ENCODE measurements around the gene NRXN3.

The NRXN3 gene

GRCh38 chr14:78598046-78598920, 428.1 kb downstream of the NRXN3 start:
- in situ Hi-C loops (cut with HindIII; ENCODE audit: low sequenced_read_pairs): no loop called here
- TF ChIP-seq, protein P1, sequence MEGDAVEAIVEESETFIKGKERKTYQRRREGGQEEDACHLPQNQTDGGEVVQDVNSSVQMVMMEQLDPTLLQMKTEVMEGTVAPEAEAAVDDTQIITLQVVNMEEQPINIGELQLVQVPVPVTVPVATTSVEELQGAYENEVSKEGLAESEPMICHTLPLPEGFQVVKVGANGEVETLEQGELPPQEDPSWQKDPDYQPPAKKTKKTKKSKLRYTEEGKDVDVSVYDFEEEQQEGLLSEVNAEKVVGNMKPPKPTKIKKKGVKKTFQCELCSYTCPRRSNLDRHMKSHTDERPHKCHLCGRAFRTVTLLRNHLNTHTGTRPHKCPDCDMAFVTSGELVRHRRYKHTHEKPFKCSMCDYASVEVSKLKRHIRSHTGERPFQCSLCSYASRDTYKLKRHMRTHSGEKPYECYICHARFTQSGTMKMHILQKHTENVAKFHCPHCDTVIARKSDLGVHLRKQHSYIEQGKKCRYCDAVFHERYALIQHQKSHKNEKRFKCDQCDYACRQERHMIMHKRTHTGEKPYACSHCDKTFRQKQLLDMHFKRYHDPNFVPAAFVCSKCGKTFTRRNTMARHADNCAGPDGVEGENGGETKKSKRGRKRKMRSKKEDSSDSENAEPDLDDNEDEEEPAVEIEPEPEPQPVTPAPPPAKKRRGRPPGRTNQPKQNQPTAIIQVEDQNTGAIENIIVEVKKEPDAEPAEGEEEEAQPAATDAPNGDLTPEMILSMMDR (IDR thresholded peaks at IDR 0.05; ENCODE audit: low read depth, low read length, missing control alignments): peak; percentile 98
- no peak overlapping the region for H3K4me3 ChIP-seq (ENCODE audit: low read depth, low read length)
- DNase-seq (ENCODE audit: low read depth): peak; percentile 33

DNA sequence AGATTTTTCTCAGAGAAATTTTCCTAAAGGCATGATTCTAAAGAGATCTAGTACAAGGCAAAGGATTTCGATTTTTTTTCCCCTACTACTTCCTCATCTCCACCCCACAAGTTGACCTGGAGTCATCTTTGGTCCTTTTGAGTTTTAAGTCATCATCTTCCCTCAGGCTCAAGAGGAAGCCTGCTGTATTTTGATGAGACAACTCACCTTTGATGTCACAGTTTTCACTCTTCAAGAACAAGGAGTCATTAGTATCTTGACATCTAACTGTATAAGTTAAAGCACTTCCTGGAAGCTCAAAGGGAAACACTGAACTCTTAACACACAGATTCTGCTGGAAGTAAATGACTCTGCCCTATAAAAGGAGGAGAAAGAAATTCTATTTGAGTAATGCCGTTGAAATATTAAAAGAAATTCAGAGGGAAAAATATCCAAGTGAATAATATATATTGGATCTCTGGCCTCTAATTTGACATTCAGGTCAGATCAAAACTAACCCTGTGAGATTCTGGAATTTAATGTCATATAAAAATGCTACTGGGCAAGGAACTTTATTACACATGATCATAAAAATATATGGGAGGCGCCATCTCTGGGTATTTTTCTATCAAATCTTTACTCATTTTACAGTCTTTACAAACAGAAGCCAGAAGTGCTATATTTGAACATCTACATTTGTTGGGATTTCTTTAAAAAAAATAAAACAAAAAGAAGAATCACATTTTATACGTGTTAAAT, 435.0 kb downstream of the NRXN3 start:
- DNase-seq (ENCODE audit: low read depth): no peak
- in situ Hi-C loops (cut with HindIII; ENCODE audit: low sequenced_read_pairs): no loop called here
- H3K4me3 ChIP-seq (ENCODE audit: low read depth, low read length): no peak overlapping the region
- TF ChIP-seq, protein P1 (IDR thresholded peaks at IDR 0.05; ENCODE audit: low read depth, low read length, missing control alignments): no peak

DNA sequence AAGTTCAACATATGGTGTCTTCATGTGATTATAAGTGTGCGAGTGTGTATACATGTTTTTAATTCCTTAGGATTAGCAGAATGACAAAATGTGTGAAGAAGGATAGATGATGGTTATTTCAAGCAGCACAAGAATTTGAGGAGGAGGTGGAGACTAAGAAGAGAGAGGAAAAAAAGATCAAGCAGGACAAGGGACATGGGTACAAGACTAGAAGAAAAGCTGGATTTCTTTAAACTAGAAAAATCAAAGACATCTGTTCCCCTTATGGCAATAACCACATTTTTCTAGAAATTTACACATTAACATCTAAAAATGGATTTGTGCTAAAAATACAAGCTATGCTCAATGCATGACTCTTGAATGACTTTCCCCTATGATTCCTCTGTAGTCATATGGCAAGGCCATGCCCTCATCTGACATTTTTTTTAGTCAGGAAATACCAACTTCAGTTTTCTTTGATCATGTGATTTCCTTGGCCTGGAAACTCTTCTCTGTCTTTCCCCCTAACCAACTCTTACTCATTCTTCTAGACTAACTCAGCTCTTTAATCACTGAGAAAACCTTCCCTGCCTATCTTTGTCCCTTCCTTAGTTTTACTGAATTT, 435.8 kb downstream of the NRXN3 start:
- in situ Hi-C loops (cut with HindIII; ENCODE audit: low sequenced_read_pairs): no loop called here
- TF ChIP-seq, protein P1 (IDR thresholded peaks at IDR 0.05; ENCODE audit: low read depth, low read length, missing control alignments): no peak
- peak; percentile 23 for DNase-seq (ENCODE audit: low read depth)
- no peak overlapping the region for H3K4me3 ChIP-seq (ENCODE audit: low read depth, low read length)

DNA sequence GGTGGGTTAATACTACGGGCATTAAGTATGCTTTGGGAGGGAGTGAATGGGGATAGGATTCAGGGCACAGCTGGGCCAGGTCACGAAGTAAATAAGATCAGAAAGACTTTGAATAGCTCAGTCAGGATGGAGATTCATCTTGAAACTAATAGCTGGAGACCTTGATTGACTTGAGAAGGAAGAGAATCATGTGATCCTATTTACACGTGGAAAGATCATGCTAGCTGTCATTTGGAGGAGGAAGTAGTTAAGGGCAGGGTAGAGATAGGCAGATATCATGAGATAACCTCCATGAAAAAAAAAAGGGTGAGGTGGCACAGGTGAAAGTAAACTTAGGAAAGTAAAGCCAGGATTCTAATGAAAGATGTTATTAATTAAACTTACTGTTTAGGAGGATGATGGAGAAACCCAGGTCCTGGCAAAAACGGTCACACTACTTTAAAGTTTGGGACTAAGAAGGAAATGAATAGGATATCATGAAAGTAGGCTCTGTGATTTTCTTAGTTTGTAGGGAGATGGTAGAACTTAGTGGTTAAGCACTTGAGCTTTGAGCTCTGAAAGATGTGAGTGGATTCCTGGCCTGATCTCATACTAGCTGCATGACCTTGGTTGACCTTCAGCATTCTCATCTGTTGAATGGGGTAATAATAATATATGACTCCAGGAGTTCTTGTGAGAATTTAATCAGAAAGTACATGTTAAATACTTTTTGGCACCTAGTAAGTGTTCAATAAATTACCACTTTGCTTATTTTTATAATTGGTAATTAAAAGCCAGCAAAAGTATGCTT, 439.0 kb downstream of the NRXN3 start:
- H3K4me3 ChIP-seq (ENCODE audit: low read depth, low read length): no peak overlapping the region
- DNase-seq (ENCODE audit: low read depth): no peak
- TF ChIP-seq, protein P1 (IDR thresholded peaks at IDR 0.05; ENCODE audit: low read depth, low read length, missing control alignments): no peak
- in situ Hi-C loops (cut with HindIII; ENCODE audit: low sequenced_read_pairs): no loop called here

GRCh38 chr14:78610994-78611393, 440.8 kb downstream of the NRXN3 start:
- H3K4me3 ChIP-seq (ENCODE audit: low read depth, low read length): no peak overlapping the region
- in situ Hi-C loops (cut with HindIII; ENCODE audit: low sequenced_read_pairs): no loop called here
- no peak for DNase-seq (ENCODE audit: low read depth)
- TF ChIP-seq, protein P1 (IDR thresholded peaks at IDR 0.05; ENCODE audit: low read depth, low read length, missing control alignments): no peak

Measured in astrocyte of the cerebellum (primary cell).